Activated CD8-positive, alpha-beta memory T cell treated with anti-CD3 and anti-CD28 coated beads, Interleukin-2, amount 50 U/mL, for 1 hour (primary cell): ENCODE results near the gene TBCE.

Experiments
- DNase-seq: peaks from one replicate; pipeline ENCODE4 v3.0.0-alpha.2; 2020; ENCODE audit errors: extremely low read depth

Gene TBCE, protein sequence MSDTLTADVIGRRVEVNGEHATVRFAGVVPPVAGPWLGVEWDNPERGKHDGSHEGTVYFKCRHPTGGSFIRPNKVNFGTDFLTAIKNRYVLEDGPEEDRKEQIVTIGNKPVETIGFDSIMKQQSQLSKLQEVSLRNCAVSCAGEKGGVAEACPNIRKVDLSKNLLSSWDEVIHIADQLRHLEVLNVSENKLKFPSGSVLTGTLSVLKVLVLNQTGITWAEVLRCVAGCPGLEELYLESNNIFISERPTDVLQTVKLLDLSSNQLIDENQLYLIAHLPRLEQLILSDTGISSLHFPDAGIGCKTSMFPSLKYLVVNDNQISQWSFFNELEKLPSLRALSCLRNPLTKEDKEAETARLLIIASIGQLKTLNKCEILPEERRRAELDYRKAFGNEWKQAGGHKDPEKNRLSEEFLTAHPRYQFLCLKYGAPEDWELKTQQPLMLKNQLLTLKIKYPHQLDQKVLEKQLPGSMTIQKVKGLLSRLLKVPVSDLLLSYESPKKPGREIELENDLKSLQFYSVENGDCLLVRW

DNA sequence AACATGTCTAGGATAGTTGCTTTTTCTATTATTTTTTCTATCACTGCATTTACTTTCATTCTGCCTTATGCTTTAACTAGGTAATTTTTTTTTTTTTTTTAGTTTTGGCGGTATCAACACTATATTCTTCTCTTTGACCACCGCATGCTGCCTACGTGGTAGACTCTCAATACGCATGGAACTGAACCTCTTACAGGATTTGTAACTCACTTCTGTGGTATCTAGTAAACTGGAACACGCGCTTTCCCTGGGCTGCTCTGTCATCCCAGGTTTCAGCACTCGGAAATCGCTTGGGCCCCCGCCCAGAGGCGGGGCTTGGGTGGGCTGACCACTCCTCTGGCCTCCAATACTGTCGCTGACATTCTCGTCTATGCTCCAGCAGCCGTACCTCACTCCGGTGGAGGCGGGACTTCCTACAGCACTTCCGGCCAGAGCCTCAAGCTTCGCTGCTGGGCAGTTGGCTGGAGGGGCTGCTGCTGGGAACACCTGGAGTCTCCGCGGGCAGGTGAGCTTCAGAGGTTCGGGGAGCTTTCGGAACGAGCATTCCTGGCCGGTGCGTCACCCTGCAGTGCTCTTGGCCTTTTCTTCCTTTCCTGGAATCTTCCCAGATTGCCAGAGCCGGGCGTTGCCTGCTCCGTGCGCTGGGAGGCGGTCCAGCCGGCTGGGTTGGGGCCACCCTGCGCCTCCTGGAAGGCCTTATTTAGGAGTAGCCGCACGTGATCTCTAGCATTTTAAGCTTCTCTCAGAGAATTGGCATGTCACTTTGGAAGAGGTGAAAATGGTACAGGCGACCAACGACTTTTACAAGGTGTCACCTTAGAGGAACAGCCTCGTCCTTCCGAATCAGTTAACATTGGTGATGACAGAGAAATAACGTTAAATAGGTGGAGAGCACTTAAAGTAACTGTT is at the start of gene TBCE:
Gene TBCE (plus strand): TSS at position 428 of the 909 bp plus-strand sequence. CDS start 12,623 bp downstream, outside the sequence.
- DNase-seq = peak; percentile 23

DNA sequence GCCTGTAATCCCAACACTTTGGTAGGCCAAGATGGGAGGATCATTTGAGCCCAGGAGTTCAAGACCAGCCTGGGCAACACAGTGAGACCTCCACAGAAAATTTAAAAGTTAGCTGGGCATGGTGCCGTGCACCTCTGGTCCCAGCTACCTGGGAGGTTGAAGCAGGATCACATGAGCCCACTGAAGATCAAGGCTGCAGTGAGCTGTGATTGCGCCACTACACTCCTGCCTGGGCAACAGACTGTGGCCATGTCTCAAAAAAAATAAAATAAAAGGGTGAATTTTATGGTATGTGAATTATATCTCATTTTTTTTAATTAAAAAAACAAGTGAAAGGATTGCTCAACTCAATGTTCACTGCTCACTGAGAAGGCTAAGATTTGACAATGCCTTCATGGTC is 48.0 kb upstream of the TBCE start:
- DNase-seq = no peak

DNA sequence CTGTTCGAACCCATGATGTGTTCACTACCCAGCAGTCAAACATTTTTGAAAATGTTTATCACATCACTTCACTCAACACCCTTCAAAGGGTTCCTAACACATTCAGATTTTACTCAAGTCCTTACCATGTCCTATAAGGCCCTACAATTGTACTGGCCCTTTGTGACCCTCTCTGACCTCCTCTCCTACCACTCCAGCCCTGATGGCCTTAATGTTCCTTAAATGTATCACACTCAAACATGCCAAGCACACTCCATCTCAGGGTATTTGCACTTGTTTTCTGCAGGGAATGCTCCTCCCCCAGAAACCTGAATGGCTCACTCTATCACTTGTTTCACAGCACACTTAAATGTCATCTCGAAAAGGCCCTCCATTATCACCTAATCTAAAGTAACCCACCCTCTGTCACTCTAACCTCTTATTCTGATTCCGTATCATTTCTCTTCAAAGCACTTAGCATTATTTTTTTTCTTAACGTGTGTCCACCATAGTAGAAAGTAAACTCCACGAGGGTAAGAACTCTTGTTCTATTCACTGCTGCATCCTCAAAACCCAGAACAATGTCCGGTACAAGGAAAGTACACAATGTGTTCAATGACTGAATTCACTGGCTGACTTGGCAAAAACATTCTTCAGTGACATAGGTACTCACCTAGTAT is 46.6 kb upstream of the TBCE start:
- DNase-seq = no peak

DNA sequence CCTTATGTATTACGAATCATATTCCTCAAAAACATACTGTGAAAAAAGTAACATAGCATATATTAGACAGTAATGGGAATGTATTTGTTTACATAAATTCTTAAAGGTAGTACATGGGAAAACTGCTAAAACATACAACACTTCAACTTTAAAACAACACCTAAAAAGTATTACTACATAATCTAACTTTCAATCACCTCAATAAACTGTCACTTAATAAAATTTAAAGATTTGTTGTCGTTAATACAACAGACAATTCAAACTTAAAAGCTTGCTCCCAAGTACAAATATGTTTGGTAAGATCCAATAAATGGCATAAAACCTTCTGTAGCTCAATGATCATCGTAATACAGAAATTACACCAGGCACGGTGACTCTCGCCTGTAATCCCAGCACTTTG is 42.9 kb upstream of the TBCE start:
- DNase-seq = no peak

DNA sequence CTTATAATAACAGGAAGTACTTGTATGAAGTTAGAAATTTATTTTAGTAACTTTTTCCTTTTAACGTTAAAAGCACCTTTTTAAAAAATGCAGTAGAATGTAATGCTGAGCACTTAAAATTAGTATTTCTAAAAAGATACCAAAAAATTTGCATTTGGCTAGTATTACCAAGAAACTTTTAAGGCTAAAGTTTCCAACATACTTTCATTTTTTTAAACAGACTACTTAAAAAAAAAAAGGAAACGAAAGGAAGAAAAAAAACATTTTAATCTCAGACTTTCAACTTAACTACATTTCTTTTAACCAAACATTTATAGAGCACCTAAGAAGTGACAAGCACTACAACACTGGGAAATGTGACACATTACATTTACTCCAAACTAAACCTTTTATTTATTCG is 42.1 kb upstream of the TBCE start:
- DNase-seq = no peak

DNA sequence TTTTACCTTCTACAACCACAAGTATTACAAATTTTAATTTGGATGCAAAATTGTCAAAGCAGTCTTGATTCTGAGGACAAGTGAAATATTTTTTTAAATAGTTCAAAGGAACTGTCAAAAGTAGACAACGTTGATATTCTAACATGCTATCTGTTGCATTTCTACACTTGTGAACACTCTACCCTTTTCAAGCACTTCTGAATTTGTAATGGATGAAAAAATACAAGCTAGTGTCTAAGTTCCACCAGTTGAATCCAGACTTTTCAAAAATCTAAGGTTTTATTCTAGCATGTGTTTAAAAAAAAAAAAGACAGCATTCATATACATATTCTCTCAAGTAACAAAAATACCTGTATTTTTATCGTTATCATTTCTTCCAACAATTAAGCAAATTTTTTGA is 41.4 kb upstream of the TBCE start:
- no peak for DNase-seq

DNA sequence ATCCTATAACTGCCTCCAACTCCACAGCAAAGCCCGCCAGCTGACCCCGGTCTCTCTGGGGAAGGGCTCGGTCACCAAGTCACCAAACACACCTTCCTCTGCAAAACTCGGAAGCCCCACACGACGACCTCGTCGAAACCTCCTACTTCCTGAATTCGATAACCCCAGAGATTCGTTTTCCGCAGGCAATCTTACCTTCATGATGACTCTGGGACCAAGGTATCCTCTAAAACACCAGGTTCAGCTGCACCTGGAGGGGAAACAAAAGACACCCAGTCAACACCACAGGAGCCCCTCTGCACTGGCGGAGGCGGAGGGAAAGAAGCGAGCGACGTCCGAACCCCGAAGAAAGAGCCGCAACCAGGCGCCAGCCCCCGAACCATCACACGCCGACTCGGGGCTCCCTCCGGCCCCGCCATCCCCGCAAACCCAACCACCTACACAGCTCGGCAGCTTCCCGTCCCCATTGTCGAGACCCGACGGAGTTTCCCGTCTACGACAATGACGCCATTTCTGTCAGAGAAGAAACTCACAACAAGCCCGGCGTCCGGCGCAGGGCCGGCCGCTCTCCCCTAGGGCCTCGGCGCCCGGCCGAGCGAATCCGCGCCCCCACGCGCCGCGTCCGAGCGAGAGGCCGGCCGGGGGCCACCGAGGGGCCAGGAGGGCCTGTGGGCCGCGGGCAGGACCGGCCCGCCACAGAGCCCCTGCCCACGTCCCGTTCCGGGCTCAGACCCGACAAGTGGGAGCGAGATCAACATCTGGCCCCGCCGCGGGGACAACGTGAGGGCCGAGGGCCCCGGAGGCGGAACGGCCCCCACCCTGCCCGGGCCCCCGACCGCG is 40.3 kb upstream of the TBCE start:
- no peak for DNase-seq

DNA sequence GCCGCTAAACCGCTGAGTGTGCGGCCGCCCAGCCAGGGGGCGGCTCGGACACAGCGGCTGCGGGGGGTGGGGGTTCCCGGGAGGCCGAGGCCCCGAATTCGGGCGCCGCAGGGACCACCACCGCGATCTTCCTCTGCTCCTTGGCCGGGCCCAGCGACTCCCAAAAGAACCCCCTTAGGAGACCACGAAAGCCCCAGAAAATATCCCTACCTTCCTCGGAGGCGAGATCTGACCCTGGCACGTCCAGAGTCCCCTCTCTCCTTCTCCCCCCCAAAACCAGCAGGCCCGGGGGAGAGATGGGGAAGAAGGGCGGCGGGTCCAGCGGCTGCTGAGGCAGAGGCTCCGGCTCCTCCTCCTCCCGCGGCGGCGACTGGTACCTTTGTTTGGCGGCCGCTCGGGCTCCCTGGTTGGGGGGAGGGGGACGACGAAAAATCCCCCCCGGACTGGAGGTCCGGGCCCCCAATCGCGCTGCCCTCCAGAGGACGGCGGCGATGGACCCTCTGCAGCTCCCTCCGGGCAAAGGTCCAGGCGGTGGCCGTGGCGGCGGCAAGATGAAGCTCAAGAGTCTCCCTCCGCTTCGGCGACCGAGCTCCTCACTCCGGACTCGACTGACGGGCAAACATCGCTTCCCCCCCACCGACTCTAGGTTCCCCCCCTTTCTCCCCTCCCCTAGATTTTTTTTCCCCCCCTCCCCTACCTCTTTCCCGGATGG is 39.5 kb upstream of the TBCE start, which contains the start of gene ARID4B:
Gene ARID4B (minus strand): TSS at position 621 of the 712 bp plus-strand sequence. CDS start 1,260 bp downstream, outside the sequence.
- DNase-seq = no peak

DNA sequence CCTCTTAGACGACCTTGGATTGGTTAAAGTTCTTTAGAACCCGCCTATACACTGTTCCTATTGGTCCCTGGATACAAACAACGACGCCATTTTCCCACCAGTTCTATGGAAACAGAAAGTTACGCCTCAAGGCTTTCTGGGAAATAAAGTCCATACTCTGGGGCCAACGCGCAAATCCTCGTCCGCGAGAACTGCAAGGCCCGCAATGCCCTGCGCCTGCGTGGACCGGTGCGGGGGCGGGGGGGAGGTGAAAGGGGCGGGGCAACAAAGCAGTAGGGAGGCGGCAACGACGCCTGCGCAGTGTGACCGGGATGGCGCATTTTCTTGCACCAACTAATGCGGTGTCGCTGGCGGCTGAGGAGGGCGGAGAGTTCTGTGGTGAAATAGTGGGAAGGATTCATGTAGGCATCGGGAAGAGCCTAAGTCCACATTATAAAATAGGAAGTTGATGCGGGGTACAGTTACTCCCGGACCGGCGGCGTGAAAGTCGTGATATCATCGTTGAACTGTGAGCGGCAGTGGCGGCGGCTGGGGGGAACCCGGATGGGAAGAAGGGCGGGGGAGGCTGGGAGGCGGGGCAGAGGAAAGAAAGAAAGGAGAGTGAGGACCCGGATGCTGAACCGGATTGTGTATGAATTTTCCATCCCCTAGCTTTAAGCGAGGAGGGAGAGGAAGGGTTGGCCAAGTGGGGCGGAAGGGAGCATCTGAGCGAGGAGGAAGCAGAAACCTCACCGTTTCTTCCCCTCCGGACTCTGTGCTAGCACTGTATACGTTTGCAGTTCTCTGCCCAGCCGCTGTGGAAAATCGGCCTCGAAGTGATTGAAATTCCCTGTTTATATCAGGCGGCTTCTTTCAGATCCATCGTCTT is 38.7 kb upstream of the TBCE start, which contains the start of gene GGPS1:
Gene GGPS1 (plus strand): TSS at position 300 of the 868 bp plus-strand sequence. CDS start 6,695 bp downstream, outside the sequence.
- DNase-seq = peak; percentile 95

DNA sequence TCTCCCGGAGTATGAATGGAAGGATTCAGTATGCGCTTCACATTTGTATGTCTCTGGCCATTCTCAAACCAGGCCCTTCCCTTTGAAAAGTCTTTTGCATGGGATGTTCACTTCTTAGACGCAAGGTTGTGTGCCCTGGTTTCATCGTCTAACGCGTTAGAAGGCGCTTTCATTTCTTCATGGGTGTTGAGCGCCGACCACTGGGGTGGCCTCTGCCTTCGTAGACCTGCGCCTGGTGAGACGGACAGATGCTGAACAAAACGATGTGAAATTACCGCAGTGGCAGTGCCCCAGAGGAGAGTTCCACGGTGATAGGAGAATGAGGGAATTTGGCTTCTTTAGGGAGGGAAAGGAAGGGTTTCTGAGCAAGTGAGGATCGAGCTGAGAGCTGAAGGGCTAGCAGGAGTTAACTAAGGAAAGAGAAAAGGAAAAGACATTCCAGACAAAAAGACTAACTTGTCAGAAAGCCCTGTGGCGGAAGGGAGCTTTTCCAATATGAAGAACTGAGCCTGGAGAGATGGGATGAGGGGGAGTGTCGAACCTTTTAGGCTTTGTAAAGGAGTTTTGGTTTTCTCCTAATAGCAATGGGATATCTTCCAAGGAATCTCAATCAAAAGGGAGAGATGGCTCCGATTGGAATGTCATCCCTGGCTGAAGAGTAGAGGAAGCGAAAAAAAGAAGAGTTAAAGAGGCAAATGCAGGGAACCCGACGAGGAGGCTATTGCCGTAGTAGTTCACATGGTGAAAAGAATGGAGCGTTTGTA is 37.9 kb upstream of the TBCE start:
- no peak for DNase-seq

DNA sequence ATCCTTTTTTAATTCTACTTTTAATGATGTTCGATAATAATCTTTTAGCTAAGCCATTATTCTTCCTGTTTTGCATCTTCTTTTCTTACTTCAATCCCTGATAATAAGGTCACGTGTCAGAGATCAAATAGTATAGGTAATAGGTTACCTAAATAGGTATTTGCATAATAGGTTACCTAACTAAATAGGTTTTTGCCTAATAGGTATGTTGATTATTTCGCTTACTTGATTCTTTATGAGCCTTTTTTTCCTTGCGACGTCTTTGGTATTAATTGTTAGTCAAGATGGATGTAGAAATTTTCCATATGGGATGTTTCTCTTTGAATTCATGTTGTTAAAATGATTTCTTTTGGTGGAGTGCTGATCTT is 36.3 kb upstream of the TBCE start:
- no peak for DNase-seq

DNA sequence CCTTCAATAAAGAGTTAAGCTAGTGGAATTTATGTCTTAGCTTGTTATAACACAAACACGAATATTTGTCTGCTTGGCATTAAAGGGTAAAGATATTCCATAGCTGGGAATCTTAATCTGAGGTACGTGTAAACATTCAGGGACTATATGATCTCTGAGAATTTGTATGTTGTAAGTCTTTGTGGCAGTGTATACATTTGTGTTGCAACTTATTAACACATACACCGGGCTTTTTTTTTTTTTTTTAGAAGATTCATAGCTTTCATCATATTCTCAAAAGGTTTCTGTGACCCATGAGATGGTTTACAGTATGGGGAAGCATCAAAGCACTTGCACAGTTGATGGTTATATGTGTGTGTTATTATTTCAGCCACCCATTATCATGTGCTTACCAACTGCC is 35.8 kb upstream of the TBCE start:
- DNase-seq = no peak

DNA sequence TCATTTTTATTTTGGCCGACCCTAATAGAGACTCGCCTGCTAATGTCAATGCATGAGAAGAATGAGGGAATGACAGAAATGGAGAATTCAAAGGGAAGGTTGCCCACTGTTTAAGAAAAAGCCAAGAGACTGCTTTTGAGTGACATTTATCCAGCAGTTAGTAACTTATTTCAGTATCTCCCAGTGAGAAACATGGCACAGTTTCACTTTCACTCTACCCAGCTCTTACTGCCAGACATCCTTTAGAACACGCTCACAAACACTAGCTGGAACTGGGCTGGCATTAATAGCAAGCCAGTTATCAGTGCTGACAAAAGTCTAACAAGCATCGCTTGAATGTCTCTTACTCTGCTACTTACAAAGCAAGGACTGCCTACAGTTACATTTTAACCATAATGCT is 30.3 kb upstream of the TBCE start:
- DNase-seq = no peak

DNA sequence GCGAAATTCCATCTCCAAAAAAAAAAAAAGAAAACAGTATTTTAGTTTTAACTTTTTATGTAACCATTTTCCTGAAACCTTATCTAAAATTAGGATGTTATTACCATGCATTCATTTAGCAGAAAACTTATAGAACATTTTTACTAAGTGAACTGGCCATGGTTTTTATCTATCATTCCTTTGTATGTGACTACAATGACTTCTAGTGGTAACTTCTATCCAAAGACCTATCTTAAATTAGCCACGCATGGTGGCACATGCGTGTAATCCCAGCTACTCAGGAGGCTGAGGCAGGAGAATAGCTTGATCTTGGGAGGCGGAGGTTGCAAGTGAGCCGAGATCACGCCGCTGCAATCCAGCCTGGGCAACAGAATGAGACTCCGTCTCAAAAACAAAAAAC is 27.5 kb upstream of the TBCE start:
- DNase-seq = no peak

DNA sequence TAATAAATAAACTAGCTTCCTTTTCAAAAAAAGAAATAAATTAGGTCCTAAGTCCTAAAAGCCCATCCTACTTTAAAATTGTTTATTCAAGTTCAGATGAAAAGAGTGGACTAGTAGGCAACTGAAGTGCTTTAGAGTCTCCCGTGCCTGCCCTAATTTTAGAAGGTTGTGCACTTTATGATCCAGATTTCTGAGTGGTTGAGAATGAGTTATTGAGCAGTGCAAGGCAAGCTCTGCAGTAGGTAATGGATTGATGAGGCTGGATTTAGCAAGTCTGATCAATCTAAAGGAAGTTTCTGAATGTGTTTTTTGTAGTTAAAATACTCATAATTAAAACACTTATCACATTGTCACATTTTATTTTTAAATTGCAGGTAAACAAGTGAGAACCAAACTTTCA is 25.9 kb upstream of the TBCE start:
- no peak for DNase-seq

DNA sequence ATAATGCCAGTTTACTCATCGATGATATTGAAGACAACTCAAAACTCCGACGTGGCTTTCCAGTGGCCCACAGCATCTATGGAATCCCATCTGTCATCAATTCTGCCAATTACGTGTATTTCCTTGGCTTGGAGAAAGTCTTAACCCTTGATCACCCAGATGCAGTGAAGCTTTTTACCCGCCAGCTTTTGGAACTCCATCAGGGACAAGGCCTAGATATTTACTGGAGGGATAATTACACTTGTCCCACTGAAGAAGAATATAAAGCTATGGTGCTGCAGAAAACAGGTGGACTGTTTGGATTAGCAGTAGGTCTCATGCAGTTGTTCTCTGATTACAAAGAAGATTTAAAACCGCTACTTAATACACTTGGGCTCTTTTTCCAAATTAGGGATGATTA is 25.2 kb upstream of the TBCE start:
- no peak for DNase-seq

DNA sequence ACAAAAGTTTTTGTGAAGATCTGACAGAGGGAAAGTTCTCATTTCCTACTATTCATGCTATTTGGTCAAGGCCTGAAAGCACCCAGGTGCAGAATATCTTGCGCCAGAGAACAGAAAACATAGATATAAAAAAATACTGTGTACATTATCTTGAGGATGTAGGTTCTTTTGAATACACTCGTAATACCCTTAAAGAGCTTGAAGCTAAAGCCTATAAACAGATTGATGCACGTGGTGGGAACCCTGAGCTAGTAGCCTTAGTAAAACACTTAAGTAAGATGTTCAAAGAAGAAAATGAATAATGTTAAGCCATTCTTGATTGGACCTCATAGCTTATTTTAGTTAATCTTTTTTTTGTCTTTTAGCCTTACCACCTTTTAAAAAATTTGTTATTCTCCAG is 24.8 kb upstream of the TBCE start:
- no peak for DNase-seq

DNA sequence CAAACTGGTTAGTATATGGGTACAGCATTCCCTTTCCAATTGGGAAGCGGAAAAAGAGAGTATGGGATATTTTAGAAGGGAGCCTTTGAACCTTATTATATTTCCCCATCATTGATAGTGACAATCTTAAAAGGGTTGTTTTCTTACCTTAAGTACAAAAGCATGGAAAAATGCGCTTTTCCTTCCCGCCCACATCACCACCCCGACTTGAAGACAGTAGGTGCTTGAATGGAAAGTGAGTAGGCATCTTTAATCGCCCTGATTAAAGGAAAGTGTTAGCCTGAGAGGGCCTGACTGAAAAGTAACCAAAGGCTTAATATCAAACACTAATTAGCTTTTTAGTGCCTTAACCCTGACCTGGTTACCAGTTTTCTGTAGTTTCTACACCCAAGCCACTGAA is 23.5 kb upstream of the TBCE start:
- DNase-seq = no peak

DNA sequence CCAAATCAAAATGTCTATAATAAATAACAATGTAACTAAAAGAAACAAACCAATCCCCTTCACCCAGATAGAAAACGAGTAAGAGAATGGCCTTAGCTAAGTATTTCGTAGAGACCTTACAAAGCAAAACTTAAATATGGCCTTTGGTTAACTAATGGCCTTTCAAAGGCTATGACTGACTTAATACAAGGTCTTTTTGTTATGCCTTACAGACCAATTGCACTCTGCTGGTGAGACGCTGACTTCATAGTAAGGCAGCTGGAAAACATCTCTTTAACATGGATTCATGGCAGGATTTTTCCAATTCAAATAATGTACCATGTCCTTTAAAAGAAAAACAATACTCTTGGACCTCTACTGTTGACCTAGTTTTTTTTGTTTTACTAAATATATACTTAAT is 15.8 kb upstream of the TBCE start:
- DNase-seq = no peak
